ENCODE measurements around the gene ZDHHC19.

ZDHHC19 gene

GRCh38 chr3:196169836-196170240 is 41.4 kb downstream of the ZDHHC19 start:
- ATAC-seq (ENCODE audit: insufficient read depth, low read depth) (peak; percentile 42; the same call in 1 of the 3 replicates), DNase-seq (no peak)
- no peaks in the 10 kb centered on the region for H3K79me2 ChIP-seq (ENCODE audit: insufficient read depth, low read length)
- no peak overlapping the region for H3K4me3 ChIP-seq (ENCODE audit: low read depth in 1 of 2, low read length in 2 of 2)
- peak overlapping the region; percentile 21; the same call in 1 of the 2 replicates for H3K27ac ChIP-seq (ENCODE audit: low read length)
- no peak for TF ChIP-seq CTCF (IDR thresholded peaks at IDR 0.05; ENCODE audit: borderline replicate concordance, extremely low read depth, low read length, poor library complexity, severe bottlenecking)
- no peak for TF ChIP-seq EZH2 (IDR thresholded peaks at IDR 0.05; ENCODE audit: borderline replicate concordance, low read depth, low read length, severe bottlenecking)
- H4K20me1 ChIP-seq (ENCODE audit: insufficient read depth, low read length): no peaks in the 10 kb centered on the region; the same call in 1 of the 2 replicates
- H3K27me3 ChIP-seq (ENCODE audit: insufficient read depth, low read length, poor library complexity): no peaks in the 10 kb centered on the region
- no peak overlapping the region for H2AFZ ChIP-seq (ENCODE audit: low read depth, low read length)
- H3K4me2 ChIP-seq (ENCODE audit: insufficient read depth, low read length): no peak overlapping the region
- H3K9ac ChIP-seq (ENCODE audit: low read depth, low read length): no peak overlapping the region
- peaks cover 5% of the 10 kb centered on the region for H3K4me1 ChIP-seq (ENCODE audit: insufficient read depth, low read length)
- H3K9me3 ChIP-seq (ENCODE audit: insufficient read depth, low read length, severe bottlenecking): no peaks in the 10 kb centered on the region
- H3K36me3 ChIP-seq (ENCODE audit: insufficient read depth, low read length): no peaks in the 10 kb centered on the region

- Histone ChIP-seq H3K79me2 (ENCODE audit: insufficient read depth, low read length) (no peaks in the 10 kb centered on the region), H4K20me1 (ENCODE audit: insufficient read depth, low read length) (no peaks in the 10 kb centered on the region; the same call in 1 of the 2 replicates), H3K4me1 (ENCODE audit: insufficient read depth, low read length) (peaks cover 5% of the 10 kb centered on the region), H3K27me3 (ENCODE audit: insufficient read depth, low read length, poor library complexity) (no peaks in the 10 kb centered on the region), H3K27ac (ENCODE audit: low read length) (peak overlapping the region; percentile 63), H2AFZ (ENCODE audit: low read depth, low read length) (no peak overlapping the region), H3K4me3 (ENCODE audit: low read depth in 1 of 2, low read length in 2 of 2) (no peak overlapping the region), H3K9ac (ENCODE audit: low read depth, low read length) (no peak overlapping the region), H3K36me3 (ENCODE audit: insufficient read depth, low read length) (no peaks in the 10 kb centered on the region), H3K9me3 (ENCODE audit: insufficient read depth, low read length, severe bottlenecking) (no peaks in the 10 kb centered on the region), H3K4me2 (ENCODE audit: insufficient read depth, low read length) (no peak overlapping the region)
- ATAC-seq (ENCODE audit: insufficient read depth, low read depth) (peak; percentile 52; the same call in 1 of the 3 replicates), DNase-seq (no peak)
- no peak for TF ChIP-seq CTCF (IDR thresholded peaks at IDR 0.05; ENCODE audit: borderline replicate concordance, extremely low read depth, low read length, poor library complexity, severe bottlenecking)
These were observed 42.3 kb downstream of the ZDHHC19 start for GRCh38 chr3:196168808-196169391.

GRCh38 chr3:196166741-196167140 is 44.5 kb downstream of the ZDHHC19 start:
- no peak overlapping the region for H3K4me3 ChIP-seq (ENCODE audit: low read depth in 1 of 2, low read length in 2 of 2)
- peaks cover 9% of the 10 kb centered on the region for H3K4me1 ChIP-seq (ENCODE audit: insufficient read depth, low read length)
- no peak overlapping the region for H3K9ac ChIP-seq (ENCODE audit: low read depth, low read length)
- H4K20me1 ChIP-seq (ENCODE audit: insufficient read depth, low read length): no peaks in the 10 kb centered on the region; the same call in 1 of the 2 replicates
- no peak for DNase-seq
- no peak for ATAC-seq (ENCODE audit: insufficient read depth, low read depth)
- no peak overlapping the region for H2AFZ ChIP-seq (ENCODE audit: low read depth, low read length)
- no peaks in the 10 kb centered on the region for H3K9me3 ChIP-seq (ENCODE audit: insufficient read depth, low read length, severe bottlenecking)
- no peak overlapping the region for H3K4me2 ChIP-seq (ENCODE audit: insufficient read depth, low read length)
- no peaks in the 10 kb centered on the region for H3K79me2 ChIP-seq (ENCODE audit: insufficient read depth, low read length)
- no peaks in the 10 kb centered on the region for H3K27me3 ChIP-seq (ENCODE audit: insufficient read depth, low read length, poor library complexity)
- no peak for TF ChIP-seq CTCF (IDR thresholded peaks at IDR 0.05; ENCODE audit: borderline replicate concordance, extremely low read depth, low read length, poor library complexity, severe bottlenecking)
- H3K27ac ChIP-seq (ENCODE audit: low read length): no peak overlapping the region
- no peaks in the 10 kb centered on the region for H3K36me3 ChIP-seq (ENCODE audit: insufficient read depth, low read length)

Data from DND-41 (cell line).